PC-3 (cell line): ENCODE measurements around the gene ADRB2. TPM values are rescaled to one million over a fixed set of nuclear protein-coding genes. Genes with fewer than 3 reads are reported as not detected.
A peak's percentile ranks its signal among the peaks of the same experiment; 100 is the strongest.

ENCODE experiments used
- ATAC-seq: fragments of 200-7000 bp; cut with Tn5 transposase; 2 replicates; pipeline ENCODE4 v1.9.1; 2020; ENCODE audit warnings: mild to moderate bottlenecking, moderate library complexity
- BruUV-seq: library from RNA; stranded (reverse); fragments of 400-500 nt; replicated peaks from 2 replicates; lab custom pipeline; 2021; lab: Mats Ljungman, UMichigan
- CTCF ChIA-PET: fragments of 300-600 bp; sonication (Branson Sonifier 250); formaldehyde crosslinking; loops from one replicate; lab custom pipeline; 2022; ENCODE audit warnings: antibody characterized with exemption; lab: Charles Lee
- POLR2A ChIA-PET: fragments of 300-600 bp; sonication (Branson Sonifier 250); formaldehyde crosslinking; loops from one replicate; lab custom pipeline; 2022; ENCODE audit warnings: antibody characterized with exemption; ENCODE audit not compliant: unreplicated experiment; lab: Charles Lee
- DNase-seq: peaks from one replicate; pipeline ENCODE4 v3.0.0-alpha.2; 2015
- H2AFZ ChIP-seq: fragments of 300-600 bp; sonication (generic); 2 replicates; pipeline ENCODE4 v1.6.0; 2016; ENCODE audit warnings: antibody characterized with exemption, low read length
- H3F3A ChIP-seq: fragments of 300-600 bp; sonication (generic); one replicate; pipeline ENCODE4 v1.6.0; 2017; ENCODE audit warnings: antibody characterized with exemption, low read length, control low read depth, mild to moderate bottlenecking; ENCODE audit not compliant: unreplicated experiment
- H3K27ac ChIP-seq: fragments of 300-600 bp; sonication (generic); 2 replicates; pipeline ENCODE4 v1.5.1; 2016; ENCODE audit warnings: mild to moderate bottlenecking, low read length
- H3K27me3 ChIP-seq: fragments of 300-600 bp; sonication (generic); 2 replicates; pipeline ENCODE4 v1.6.1; 2016; ENCODE audit warnings: low read length, mixed read lengths
- H3K36me3 ChIP-seq: fragments of 300-600 bp; sonication (generic); 2 replicates; pipeline ENCODE4 v1.6.1; 2016; ENCODE audit warnings: low read depth, mixed run types, low read length, mixed read lengths
- H3K4me1 ChIP-seq: fragments of 300-600 bp; sonication (generic); 2 replicates; pipeline ENCODE4 v1.5.1; 2016; ENCODE audit warnings: low read length; ENCODE audit not compliant: insufficient read depth
- H3K4me2 ChIP-seq: fragments of 300-600 bp; sonication (generic); 2 replicates; pipeline ENCODE4 v1.6.0; 2016; ENCODE audit warnings: low read length
- H3K4me3 ChIP-seq: fragments of 300-600 bp; sonication (generic); 2 replicates; pipeline ENCODE4 v1.5.1; 2016; ENCODE audit warnings: mild to moderate bottlenecking, low read length, mixed read lengths
- H3K79me2 ChIP-seq: fragments of 300-600 bp; sonication (generic); 2 replicates; pipeline ENCODE4 v1.6.1; 2017; ENCODE audit warnings: low read length, mixed read lengths
- H3K9ac ChIP-seq: fragments of 300-600 bp; sonication (generic); 2 replicates; pipeline ENCODE4 v1.6.0; 2016; ENCODE audit warnings: mild to moderate bottlenecking, low read length
- H3K9me2 ChIP-seq: fragments of 300-600 bp; sonication (generic); replicated peaks from 2 replicates; pipeline ENCODE4 v1.6.1; 2016; ENCODE audit warnings: mixed run types, low read length, mixed read lengths
- H3K9me3 ChIP-seq: fragments of 300-600 bp; sonication (generic); 2 replicates; pipeline ENCODE4 v1.6.1; 2016; ENCODE audit warnings: low read length, mixed read lengths
- H4K20me1 ChIP-seq: fragments of 300-600 bp; sonication (generic); 2 replicates; pipeline ENCODE4 v1.6.1; 2016; ENCODE audit warnings: low read length, mixed read lengths
- EZH2 ChIP-seq: fragments of 300-600 bp; sonication (generic); IDR thresholded peaks from one replicate; pipeline ENCODE4 v1.6.1; 2017; ENCODE audit warnings: antibody characterized with exemption, mild to moderate bottlenecking, low read length; ENCODE audit not compliant: unreplicated experiment
- EZH2phosphoT487 ChIP-seq: fragments of 300-600 bp; sonication (generic); IDR thresholded peaks from 2 replicates; pipeline ENCODE4 v1.6.1; 2018; ENCODE audit warnings: mild to moderate bottlenecking, antibody characterized with exemption, low read length, borderline replicate concordance
- intact Hi-C: fragments of 100-400 bp; cut with micrococcal nuclease; formaldehyde crosslinking; loops from 2 replicates; pipeline ENCODE4 v1.9.0; 2023
- total RNA-seq: library from RNA; depleted of rRNA; stranded (reverse); fragments of >200 nt; gene quantifications from 2 replicates; pipeline ENCODE4 v1.2.3, GENCODE V29; 2014
- TF ChIP-seq, protein P1 (sequence below): fragments of 300-600 bp; sonication (generic); conservative IDR thresholded peaks from 2 replicates; pipeline ENCODE4 v1.5.1; 2017; ENCODE audit warnings: antibody characterized with exemption, low read depth, mild to moderate bottlenecking, low read length

ADRB2 gene
- total RNA-seq, 1 experiment from 2014 or later: 41.1 TPM

DNA sequence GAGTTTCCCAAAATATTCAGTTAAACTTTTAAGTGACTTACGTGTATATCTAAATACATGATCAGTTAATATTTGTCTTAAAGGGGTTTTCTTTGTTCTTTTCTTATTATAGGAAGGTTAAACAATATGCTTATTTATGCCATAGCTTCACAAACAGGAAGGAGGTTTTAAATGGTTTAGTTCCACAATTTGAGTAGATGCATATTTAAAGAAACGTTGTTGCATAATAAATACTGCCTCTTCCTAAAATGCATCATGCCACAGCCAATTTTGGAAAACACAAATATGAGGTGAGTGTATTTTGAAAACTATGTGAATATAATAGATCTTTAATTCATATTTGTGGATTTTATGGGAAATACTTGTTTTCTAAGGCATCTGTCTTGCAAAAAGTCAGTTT lies 2.5 kb upstream of the ADRB2 start:
- H3K9me2 ChIP-seq: no peaks in the 10 kb centered on the region
- peaks cover 23% of the 10 kb centered on the region for H4K20me1 ChIP-seq
- ATAC-seq: no peak
- H3F3A ChIP-seq: no peaks in the 10 kb centered on the region
- no peak for TF ChIP-seq EZH2phosphoT487
- no peak for TF ChIP-seq EZH2
- TF ChIP-seq, protein P1, sequence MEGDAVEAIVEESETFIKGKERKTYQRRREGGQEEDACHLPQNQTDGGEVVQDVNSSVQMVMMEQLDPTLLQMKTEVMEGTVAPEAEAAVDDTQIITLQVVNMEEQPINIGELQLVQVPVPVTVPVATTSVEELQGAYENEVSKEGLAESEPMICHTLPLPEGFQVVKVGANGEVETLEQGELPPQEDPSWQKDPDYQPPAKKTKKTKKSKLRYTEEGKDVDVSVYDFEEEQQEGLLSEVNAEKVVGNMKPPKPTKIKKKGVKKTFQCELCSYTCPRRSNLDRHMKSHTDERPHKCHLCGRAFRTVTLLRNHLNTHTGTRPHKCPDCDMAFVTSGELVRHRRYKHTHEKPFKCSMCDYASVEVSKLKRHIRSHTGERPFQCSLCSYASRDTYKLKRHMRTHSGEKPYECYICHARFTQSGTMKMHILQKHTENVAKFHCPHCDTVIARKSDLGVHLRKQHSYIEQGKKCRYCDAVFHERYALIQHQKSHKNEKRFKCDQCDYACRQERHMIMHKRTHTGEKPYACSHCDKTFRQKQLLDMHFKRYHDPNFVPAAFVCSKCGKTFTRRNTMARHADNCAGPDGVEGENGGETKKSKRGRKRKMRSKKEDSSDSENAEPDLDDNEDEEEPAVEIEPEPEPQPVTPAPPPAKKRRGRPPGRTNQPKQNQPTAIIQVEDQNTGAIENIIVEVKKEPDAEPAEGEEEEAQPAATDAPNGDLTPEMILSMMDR: no peak
- no peak overlapping the region for H3K9ac ChIP-seq
- DNase-seq: no peak
- peaks cover 28% of the 10 kb centered on the region for H3K4me1 ChIP-seq
- H3K9me3 ChIP-seq: no peaks in the 10 kb centered on the region
- BruUV-seq: no TSS peak
- CTCF ChIA-PET: no interaction called here
- no peak overlapping the region for H3K4me3 ChIP-seq
- POLR2A ChIA-PET: no interaction called here
- H3K4me2 ChIP-seq: no peak overlapping the region
- intact Hi-C loops: no loop called here
- no peaks in the 10 kb centered on the region for H3K36me3 ChIP-seq
- H3K27me3 ChIP-seq: no peaks in the 10 kb centered on the region
- H3K79me2 ChIP-seq: peaks cover 24% of the 10 kb centered on the region
- H2AFZ ChIP-seq: no peak overlapping the region
- no peak overlapping the region for H3K27ac ChIP-seq

DNA sequence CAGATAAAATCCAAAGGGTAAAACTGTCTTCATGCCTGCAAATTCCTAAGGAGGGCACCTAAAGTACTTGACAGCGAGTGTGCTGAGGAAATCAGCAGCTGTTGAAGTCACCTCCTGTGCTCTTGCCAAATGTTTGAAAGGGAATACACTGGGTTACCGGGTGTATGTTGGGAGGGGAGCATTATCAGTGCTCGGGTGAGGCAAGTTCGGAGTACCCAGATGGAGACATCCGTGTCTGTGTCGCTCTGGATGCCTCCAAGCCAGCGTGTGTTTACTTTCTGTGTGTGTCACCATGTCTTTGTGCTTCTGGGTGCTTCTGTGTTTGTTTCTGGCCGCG lies 727 bp upstream of the ADRB2 start:
- Histone ChIP-seq H2AFZ (peak overlapping the region; percentile 83), H3K36me3 (no peaks in the 10 kb centered on the region), H3K9me3 (no peaks in the 10 kb centered on the region), H3K4me1 (peaks cover 46% of the 10 kb centered on the region), H3F3A (no peaks in the 10 kb centered on the region), H3K27ac (peak overlapping the region; percentile 69), H3K9ac (peak overlapping the region; percentile 53), H3K4me3 (peak overlapping the region; percentile 73), H3K27me3 (no peaks in the 10 kb centered on the region), H3K9me2 (no peaks in the 10 kb centered on the region), H3K4me2 (peak overlapping the region; percentile 89), H4K20me1 (peaks cover 41% of the 10 kb centered on the region), H3K79me2 (peaks cover 42% of the 10 kb centered on the region)
- intact Hi-C loops: loop anchor here (1.0 to 5.0 kb wide), 10 partner anchors 49 to 442 kb away; no protein-coding TSS in a partner anchor
- CTCF ChIA-PET: interaction anchor here (0.6 to 2.3 kb wide), 11 partner anchors 37 to 489 kb away, joined by 3 to 20 read pairs (median 6); no protein-coding TSS in a partner anchor
- DNase-seq (peak; percentile 82), ATAC-seq (no peak; the same call in 1 of the 2 replicates)
- POLR2A ChIA-PET: interaction anchor here (0.6 to 1.3 kb wide), 18 partner anchors 84 to 440 kb away, joined by 3 to 21 read pairs (median 5); no protein-coding TSS in a partner anchor
- TF ChIP-seq EZH2: no peak
- TF ChIP-seq, protein P1: no peak
- TF ChIP-seq EZH2phosphoT487: no peak
- BruUV-seq: TSS peak; percentile 45

DNA sequence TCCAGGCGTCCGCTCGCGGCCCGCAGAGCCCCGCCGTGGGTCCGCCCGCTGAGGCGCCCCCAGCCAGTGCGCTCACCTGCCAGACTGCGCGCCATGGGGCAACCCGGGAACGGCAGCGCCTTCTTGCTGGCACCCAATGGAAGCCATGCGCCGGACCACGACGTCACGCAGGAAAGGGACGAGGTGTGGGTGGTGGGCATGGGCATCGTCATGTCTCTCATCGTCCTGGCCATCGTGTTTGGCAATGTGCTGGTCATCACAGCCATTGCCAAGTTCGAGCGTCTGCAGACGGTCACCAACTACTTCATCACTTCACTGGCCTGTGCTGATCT lies 294 bp downstream of the ADRB2 start:
- H3K4me1 ChIP-seq: peaks cover 56% of the 10 kb centered on the region
- TF ChIP-seq, protein P1: no peak
- no peak for TF ChIP-seq EZH2
- no peak for TF ChIP-seq EZH2phosphoT487
- no peaks in the 10 kb centered on the region for H3K9me3 ChIP-seq
- peak; percentile 6 for ATAC-seq
- H4K20me1 ChIP-seq: peaks cover 51% of the 10 kb centered on the region
- peaks cover 52% of the 10 kb centered on the region for H3K79me2 ChIP-seq
- peak overlapping the region; percentile 21 for H2AFZ ChIP-seq
- peak overlapping the region; percentile 41 for H3K9ac ChIP-seq
- no peaks in the 10 kb centered on the region for H3K9me2 ChIP-seq
- peak overlapping the region; percentile 89 for H3K4me2 ChIP-seq
- H3F3A ChIP-seq: no peaks in the 10 kb centered on the region
- H3K27me3 ChIP-seq: no peaks in the 10 kb centered on the region
- BruUV-seq: no TSS peak
- peak overlapping the region; percentile 73 for H3K4me3 ChIP-seq
- ChIA-PET CTCF (interaction anchor here (0.6 to 2.3 kb wide), 7 partner anchors 19 to 288 kb away, joined by 3 to 20 read pairs (median 7); no protein-coding TSS in a partner anchor), POLR2A (interaction anchor here (0.5 to 1.3 kb wide), 10 partner anchors 15 to 439 kb away, joined by 3 to 16 read pairs (median 6); no protein-coding TSS in a partner anchor)
- intact Hi-C loops: loop anchor here (1.0 to 5.0 kb wide), 10 partner anchors 50 to 441 kb away; no protein-coding TSS in a partner anchor
- no peaks in the 10 kb centered on the region for H3K36me3 ChIP-seq
- 0 out of 2 replicates have a peak overlapping the region, but pooled peaks have one; percentile 1 for H3K27ac ChIP-seq
- no peak for DNase-seq
